GM23338 (cell line): ENCODE data around the gene KCND2. TPM values are rescaled to one million over a fixed set of nuclear protein-coding genes. Genes with fewer than 3 reads are reported as not detected.

ENCODE experiments used
- ATAC-seq: fragments of 200-7000 bp; cut with Tn5 transposase; 3 replicates; pipeline ENCODE4 v1.9.1; 2020
- DNase-seq: peaks from one replicate; pipeline ENCODE4 v3.0.0-alpha.2; 2015; ENCODE audit warnings: low spot score
- H2AFZ ChIP-seq: fragments of 200-600 bp; sonication (generic); 2 replicates; pipeline ENCODE4 v1.8.0; 2016; ENCODE audit warnings: antibody characterized with exemption, mild to moderate bottlenecking, moderate library complexity
- H3F3A ChIP-seq: fragments of 200-600 bp; sonication (generic); replicated peaks from 2 replicates; pipeline ENCODE4 v1.8.0; 2017; ENCODE audit warnings: antibody characterized with exemption, mixed run types, low read depth
- H3K27ac ChIP-seq: fragments of 200-600 bp; sonication (generic); 2 replicates; pipeline ENCODE4 v1.6.1; 2016; ENCODE audit warnings: low read depth
- H3K27me3 ChIP-seq: fragments of 200-600 bp; sonication (generic); 2 replicates; pipeline ENCODE4 v1.8.0; 2016; ENCODE audit warnings: mild to moderate bottlenecking, mixed run types, moderate library complexity; ENCODE audit not compliant: insufficient read depth
- H3K36me3 ChIP-seq: fragments of 200-600 bp; sonication (generic); 2 replicates; pipeline ENCODE4 v1.8.0; 2016; ENCODE audit warnings: mild to moderate bottlenecking; ENCODE audit not compliant: insufficient read depth
- H3K4me1 ChIP-seq: fragments of 200-600 bp; sonication (generic); 2 replicates; pipeline ENCODE4 v1.8.0; 2016; ENCODE audit warnings: mild to moderate bottlenecking, moderate library complexity; ENCODE audit not compliant: insufficient read depth
- H3K4me2 ChIP-seq: fragments of 200-600 bp; sonication (generic); 2 replicates; pipeline ENCODE4 v1.7.1; 2017; ENCODE audit warnings: mixed run types
- H3K4me3 ChIP-seq: fragments of 200-600 bp; sonication (generic); 2 replicates; pipeline ENCODE4 v1.6.1; 2016; ENCODE audit warnings: mixed run types
- H3K79me2 ChIP-seq: fragments of 200-600 bp; sonication (generic); replicated peaks from 2 replicates; pipeline ENCODE4 v1.8.0; 2017; ENCODE audit warnings: mild to moderate bottlenecking; ENCODE audit not compliant: insufficient read depth
- H3K9me2 ChIP-seq: fragments of 200-600 bp; sonication (generic); 2 replicates; pipeline ENCODE4 v1.8.0; 2017; ENCODE audit not compliant: insufficient read depth
- H4K20me1 ChIP-seq: fragments of 200-600 bp; sonication (generic); replicated peaks from 2 replicates; pipeline ENCODE4 v1.8.0; 2017; ENCODE audit warnings: mild to moderate bottlenecking; ENCODE audit not compliant: insufficient read depth
- H3K27ac Mint-ChIP-seq: 2 replicates; pipeline ENCODE4 v1.8.0; 2020; ENCODE audit warnings: inconsistent platforms, mild to moderate bottlenecking, moderate library complexity, mixed read lengths
- H3K27me3 Mint-ChIP-seq: 3 replicates; pipeline ENCODE4 v1.8.0; 2022; ENCODE audit warnings: low read depth, mild to moderate bottlenecking, moderate library complexity, mixed read lengths, inconsistent platforms; ENCODE audit not compliant: insufficient read depth, poor library complexity
- H3K36me3 Mint-ChIP-seq: 3 replicates; pipeline ENCODE4 v1.8.0; 2021; ENCODE audit warnings: low read depth, mild to moderate bottlenecking, inconsistent platforms, moderate library complexity, mixed read lengths
- H3K4me1 Mint-ChIP-seq: 3 replicates; pipeline ENCODE4 v1.8.0; 2020; ENCODE audit warnings: mild to moderate bottlenecking, inconsistent platforms, mixed read lengths
- H3K4me3 Mint-ChIP-seq: 3 replicates; pipeline ENCODE4 v1.8.0; 2021; ENCODE audit warnings: moderate library complexity, mild to moderate bottlenecking, inconsistent platforms, mixed read lengths
- H3K9me3 Mint-ChIP-seq: 3 replicates; pipeline ENCODE4 v1.8.0; 2020; ENCODE audit warnings: moderate library complexity, mild to moderate bottlenecking, inconsistent platforms, mixed read lengths
- CTCF ChIP-seq, 2 experiments: fragments of 200-600 bp in 1 of 2; sonication (generic) in 1 of 2; conservative IDR thresholded peaks; 2 replicates each; pipeline versions ENCODE4 v1.5.1 to v1.6.1; 2016 to 2017; ENCODE audit warnings: antibody characterized with exemption in 2 of 2, low read depth in 2 of 2, mild to moderate bottlenecking in 2 of 2, moderate library complexity in 1 of 2
- ETS1 ChIP-seq: IDR thresholded peaks from 2 replicates; pipeline ENCODE4 v1.6.1; 2016; ENCODE audit warnings: antibody characterized with exemption
- EZH2phosphoT487 ChIP-seq: fragments of 200-600 bp; sonication (generic); IDR thresholded peaks from one replicate; pipeline ENCODE4 v1.8.1; 2018; ENCODE audit warnings: antibody characterized with exemption; ENCODE audit not compliant: unreplicated experiment
- JUNB ChIP-seq: IDR thresholded peaks from one replicate; pipeline ENCODE4 v1.6.1; 2016; ENCODE audit warnings: antibody characterized with exemption; ENCODE audit not compliant: unreplicated experiment
- NANOG ChIP-seq: IDR thresholded peaks from 2 replicates; pipeline ENCODE4 v1.6.1; 2016; ENCODE audit warnings: antibody characterized with exemption, borderline replicate concordance
- REST ChIP-seq: IDR thresholded peaks from one replicate; pipeline ENCODE4 v1.6.1; 2018; ENCODE audit warnings: antibody characterized with exemption; ENCODE audit not compliant: unreplicated experiment
- ZNF114 ChIP-seq: fragments of 250-450 bp; sonication (Bioruptor Pico); IDR thresholded peaks from 2 replicates; pipeline ENCODE4 v1.5.0; 2020; ENCODE audit warnings: mild to moderate bottlenecking, moderate library complexity
- ZNF331 ChIP-seq: fragments of 250-450 bp; sonication (Bioruptor Pico); IDR thresholded peaks from 2 replicates; pipeline ENCODE4 v1.5.0; 2020; ENCODE audit warnings: low read depth, mild to moderate bottlenecking, moderate library complexity
- polyA plus RNA-seq: library from polyadenylated mRNA; unstranded; fragments of >200 nt; fragmentation: Nextera tagmentation; extraction: Ambion mirVana; gene quantifications from 2 replicates; pipeline ENCODE4 v1.2.1, GENCODE V29; 2016
- total RNA-seq: library from RNA; depleted of rRNA; stranded (reverse); fragments of >200 nt; shearing (Covaris generic); gene quantifications from 2 replicates; pipeline ENCODE4 v1.2.3, GENCODE V29; 2014

Gene KCND2
- total and polyA plus RNA-seq, 2 experiments from 2014 or later = 7.1 to 15.6 TPM

GRCh38 chr7:120785095-120785494 lies 512.1 kb downstream of the KCND2 start (continued):
- no peak for TF ChIP-seq CTCF (conservative IDR thresholded peaks at IDR 0.05; ENCODE audit: low read depth in 2 of 2)

- Histone ChIP-seq H3K4me2 (no peak overlapping the region), H4K20me1 (no peaks in the 10 kb centered on the region), H3F3A (no peaks in the 10 kb centered on the region), H2AFZ (no peak overlapping the region), H3K27me3 (no peaks in the 10 kb centered on the region), H3K36me3 (no peaks in the 10 kb centered on the region), H3K4me1 (peaks cover 4% of the 10 kb centered on the region), H3K9me2 (no peaks in the 10 kb centered on the region), H3K27ac (no peak overlapping the region), H3K79me2 (no peaks in the 10 kb centered on the region), H3K4me3 (no peak overlapping the region)
- DNase-seq (peak; percentile 94), ATAC-seq (peak; percentile 100)
- Mint-ChIP-seq H3K36me3 (peaks cover 6% of the 10 kb centered on the region; the same call in 2 of the 3 replicates), H3K27me3 (peaks cover 2% of the 10 kb centered on the region), H3K9me3 (peaks cover 3% of the 10 kb centered on the region; the same call in 2 of the 3 replicates), H3K4me1 (peaks cover 18% of the 10 kb centered on the region), H3K27ac (no peak overlapping the region; the same call in 1 of the 2 replicates), H3K4me3 (no peak overlapping the region)
- TF ChIP-seq ETS1 = no peak
- TF ChIP-seq ZNF114 (CRISPR knock-in tag) = no peak
- TF ChIP-seq CTCF (conservative IDR thresholded peaks at IDR 0.05; ENCODE audit: low read depth in 2 of 2) = peak; percentile 95
- TF ChIP-seq JUNB = no peak
- TF ChIP-seq ZNF331 (CRISPR knock-in tag) = no peak
Observed at GRCh38 chr7:120792091-120792860, 519.3 kb downstream of the KCND2 start.

GRCh38 chr7:120792861-120793130 lies 519.8 kb downstream of the KCND2 start:
- Mint-ChIP-seq H3K4me1 (peaks cover 20% of the 10 kb centered on the region), H3K4me3 (no peak overlapping the region), H3K27ac (no peak overlapping the region), H3K27me3 (peaks cover 2% of the 10 kb centered on the region), H3K36me3 (peaks cover 10% of the 10 kb centered on the region), H3K9me3 (peaks cover 7% of the 10 kb centered on the region; the same call in 2 of the 3 replicates)
- Histone ChIP-seq H3K9me2 (no peaks in the 10 kb centered on the region), H3K79me2 (no peaks in the 10 kb centered on the region), H4K20me1 (no peaks in the 10 kb centered on the region), H3F3A (no peaks in the 10 kb centered on the region), H2AFZ (no peak overlapping the region), H3K27me3 (no peaks in the 10 kb centered on the region), H3K4me1 (peaks cover 4% of the 10 kb centered on the region), H3K4me2 (no peak overlapping the region), H3K27ac (no peak overlapping the region), H3K4me3 (no peak overlapping the region), H3K36me3 (no peaks in the 10 kb centered on the region)
- ATAC-seq (no peak), DNase-seq (no peak)
- TF ChIP-seq EZH2phosphoT487 (no peak), REST (no peak), NANOG (no peak)
